Activated CD8-positive, alpha-beta T cell treated with anti-CD3 and anti-CD28 coated beads for 36 hours (primary cell): ENCODE results near the gene WNK3. TPM values are rescaled to one million over a fixed set of nuclear protein-coding genes. Genes with fewer than 3 reads are reported as not detected.
"Not testable (repeated sequence)": the region's sequence is repeated elsewhere in the genome, so short reads cannot be mapped to it uniquely, and the experiment has no call there.

Experiments
- ATAC-seq: fragments of 200-7000 bp; cut with Tn5 transposase; one replicate; pipeline ENCODE4 v1.10.0; 2021; ENCODE audit warnings: mild to moderate bottlenecking, moderate library complexity
- CTCF ChIA-PET: fragments of 350-600 bp; sonication (Branson Sonifier 250); formaldehyde crosslinking; loops from one replicate; lab custom pipeline; 2021; ENCODE audit warnings: antibody characterized with exemption; lab: Charles Lee
- POLR2A ChIA-PET: fragments of 350-600 bp; sonication (Branson Sonifier 250); formaldehyde crosslinking; loops from one replicate; lab custom pipeline; 2021; ENCODE audit warnings: antibody characterized with exemption; lab: Charles Lee
- DNase-seq: peaks from one replicate; pipeline ENCODE4 v3.0.0-alpha.2; 2020
- H3K27ac Mint-ChIP-seq: one replicate; pipeline ENCODE4 v1.8.0; 2021; ENCODE audit warnings: mild to moderate bottlenecking, mixed read lengths
- H3K27me3 Mint-ChIP-seq: one replicate; pipeline ENCODE4 v1.8.0; 2021; ENCODE audit warnings: mixed read lengths
- H3K36me3 Mint-ChIP-seq: one replicate; pipeline ENCODE4 v1.8.0; 2021; ENCODE audit warnings: low read depth, mixed read lengths
- H3K4me1 Mint-ChIP-seq: one replicate; pipeline ENCODE4 v1.8.0; 2021; ENCODE audit warnings: low read depth, mixed read lengths
- H3K4me3 Mint-ChIP-seq: one replicate; pipeline ENCODE4 v1.8.0; 2021; ENCODE audit warnings: mild to moderate bottlenecking, moderate library complexity, mixed read lengths
- H3K9me3 Mint-ChIP-seq: one replicate; pipeline ENCODE4 v1.8.0; 2021; ENCODE audit warnings: mixed read lengths
- CTCF ChIP-seq: fragments of 200-600 bp; IDR thresholded peaks from one replicate; pipeline ENCODE4 v1.8.0; 2022; ENCODE audit warnings: antibody characterized with exemption, mild to moderate bottlenecking
- intact Hi-C: fragments of 100-400 bp; cut with micrococcal nuclease; formaldehyde crosslinking; loops from one replicate; pipeline ENCODE4 v1.10.0; 2022
- total RNA-seq, 2 experiments: library from RNA; stranded (reverse); gene quantifications; one replicate each; pipeline ENCODE4 v1.2.3, GENCODE V29; 2021

WNK3 gene
- total RNA-seq: under 1 TPM; 0.45 to 0.47 TPM

DNA sequence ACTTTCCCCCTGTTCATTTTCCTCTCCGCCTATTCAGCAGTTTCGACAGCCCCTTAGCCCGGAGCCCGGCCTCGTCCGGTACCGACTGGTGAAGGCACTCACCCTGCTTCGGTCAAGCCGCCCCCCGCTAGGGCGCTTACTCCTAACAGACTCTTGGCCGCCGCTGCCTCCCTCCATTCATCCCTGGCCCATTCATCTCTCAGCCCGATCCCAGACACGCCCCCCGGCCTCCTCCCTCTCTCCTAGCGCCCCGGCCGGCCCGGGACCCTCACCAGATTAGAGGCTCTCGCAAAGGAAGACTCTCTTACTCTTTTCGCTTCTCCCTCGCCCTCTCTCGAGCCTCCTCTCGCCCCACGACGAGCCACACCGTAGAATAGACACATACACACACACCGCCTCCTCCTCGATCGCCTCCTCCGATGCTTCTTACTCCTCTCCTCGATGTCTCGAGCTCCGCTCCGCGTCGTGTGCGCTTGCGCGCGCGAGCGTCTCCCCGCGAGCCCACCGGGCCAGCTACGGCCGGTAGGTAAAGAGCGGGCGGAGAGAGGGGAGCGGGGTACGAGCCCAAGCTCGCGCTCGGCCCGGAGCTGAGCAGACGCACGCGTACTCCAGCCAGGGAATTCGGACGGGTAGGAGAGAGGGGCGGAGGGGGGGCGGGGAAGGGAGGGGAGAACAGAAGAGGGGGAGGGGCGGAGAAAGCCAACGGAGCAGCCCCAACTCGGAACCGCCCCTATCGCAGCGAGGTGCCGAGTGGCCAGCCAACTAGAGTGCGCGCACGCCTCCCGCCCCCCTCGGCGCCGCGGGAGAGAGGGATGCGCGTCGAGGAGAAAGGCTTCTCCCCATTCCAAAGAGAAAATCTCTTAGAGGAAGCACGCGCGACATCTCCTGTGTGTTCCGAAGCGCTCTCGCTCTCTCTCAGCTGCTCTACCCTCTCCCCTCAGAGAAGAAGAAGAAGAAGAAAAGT lies at the start of gene WNK3:
Gene WNK3, minus strand, starts transcription at position 633 of the 964 bp plus-strand sequence.
- H3K27ac Mint-ChIP-seq: no peak within 1 kb of the TSS
- DNase-seq (peak; percentile 46), ATAC-seq (peak; percentile 83)
- no peak for TF ChIP-seq CTCF
- no peaks in the 10 kb centered on the region for H3K36me3 Mint-ChIP-seq
- H3K9me3 Mint-ChIP-seq: no peaks in the 10 kb centered on the region
- intact Hi-C loops: no loop called here
- POLR2A ChIA-PET: no interaction called here
- peaks cover 9% of the 10 kb centered on the region for H3K4me1 Mint-ChIP-seq
- peaks cover 29% of the 10 kb centered on the region for H3K27me3 Mint-ChIP-seq
- H3K4me3 Mint-ChIP-seq: peak within 1 kb of the TSS; percentile 76
- CTCF ChIA-PET: no interaction called here

- H3K4me1 Mint-ChIP-seq: peaks cover 7% of the 10 kb centered on the region
- POLR2A ChIA-PET: no interaction called here
- ATAC-seq: no peak
Measured at GRCh38 chrX:54407266-54407665, 49.4 kb upstream of the WNK3 start.

DNA sequence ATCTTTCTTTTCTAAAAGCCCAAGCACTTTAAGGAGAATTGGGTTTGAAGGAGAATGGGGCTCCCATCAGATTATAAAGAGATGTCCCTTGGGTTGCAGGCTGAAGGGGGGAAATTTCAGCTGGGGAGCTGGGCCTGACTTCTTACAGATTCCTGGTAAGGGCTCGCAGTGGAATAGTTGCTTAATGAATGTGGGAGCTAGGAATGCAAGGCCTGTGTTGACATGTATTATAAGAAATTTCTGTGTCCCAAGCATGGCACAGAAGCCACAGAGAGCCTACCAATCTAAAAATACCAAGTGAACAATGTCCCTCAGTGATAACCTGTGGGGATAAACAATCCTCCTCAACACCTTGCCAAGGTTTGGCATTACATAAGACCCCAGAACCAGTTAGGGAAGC lies 39.3 kb upstream of the WNK3 start:
- Mint-ChIP-seq H3K4me1 (no peaks in the 10 kb centered on the region), H3K36me3 (no peaks in the 10 kb centered on the region), H3K27me3 (no peaks in the 10 kb centered on the region), H3K27ac (no peak overlapping the region), H3K4me3 (no peak overlapping the region), H3K9me3 (no peaks in the 10 kb centered on the region)
- ATAC-seq: no peak
- ChIA-PET CTCF (no interaction called here), POLR2A (no interaction called here)
- no peak for DNase-seq
- intact Hi-C loops: no loop called here
- no peak for TF ChIP-seq CTCF

More at GRCh38 chrX:54407266-54407665, 49.4 kb upstream of the WNK3 start:
- Mint-ChIP-seq H3K4me3 (no peak overlapping the region), H3K27ac (no peak overlapping the region), H3K36me3 (no peaks in the 10 kb centered on the region), H3K9me3 (no peaks in the 10 kb centered on the region), H3K27me3 (peaks cover 7% of the 10 kb centered on the region)
- no peak for TF ChIP-seq CTCF
- CTCF ChIA-PET: no interaction called here
- DNase-seq: no peak
- intact Hi-C loops: no loop called here

DNA sequence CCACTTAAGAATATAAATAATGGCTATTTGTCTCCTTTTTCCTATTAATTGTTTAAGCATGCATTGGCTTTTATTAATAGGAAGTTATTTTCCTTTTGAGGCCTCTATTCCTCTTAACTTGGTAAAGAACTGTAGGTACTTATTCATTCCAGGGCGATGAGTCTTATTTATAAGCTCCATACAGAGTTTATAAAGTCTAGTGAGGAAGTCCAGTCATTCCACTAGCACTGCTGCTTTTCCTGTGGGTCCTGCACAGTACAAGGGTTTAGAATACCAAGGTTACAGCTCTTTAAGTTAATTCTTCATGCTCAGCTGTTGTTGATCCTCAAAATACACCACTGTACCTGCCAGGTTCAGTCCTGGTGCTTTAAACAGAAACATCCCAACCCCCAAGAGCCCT lies 28.5 kb upstream of the WNK3 start:
- H3K4me1 Mint-ChIP-seq: no peaks in the 10 kb centered on the region
- no peaks in the 10 kb centered on the region for H3K27me3 Mint-ChIP-seq
- H3K27ac Mint-ChIP-seq: no peak overlapping the region
- ChIA-PET CTCF (no interaction called here), POLR2A (no interaction called here)
- no peak overlapping the region for H3K4me3 Mint-ChIP-seq
- TF ChIP-seq CTCF: no peak
- intact Hi-C loops: no loop called here
- ATAC-seq (no peak), DNase-seq (no peak)
- no peaks in the 10 kb centered on the region for H3K9me3 Mint-ChIP-seq
- no peaks in the 10 kb centered on the region for H3K36me3 Mint-ChIP-seq

DNA sequence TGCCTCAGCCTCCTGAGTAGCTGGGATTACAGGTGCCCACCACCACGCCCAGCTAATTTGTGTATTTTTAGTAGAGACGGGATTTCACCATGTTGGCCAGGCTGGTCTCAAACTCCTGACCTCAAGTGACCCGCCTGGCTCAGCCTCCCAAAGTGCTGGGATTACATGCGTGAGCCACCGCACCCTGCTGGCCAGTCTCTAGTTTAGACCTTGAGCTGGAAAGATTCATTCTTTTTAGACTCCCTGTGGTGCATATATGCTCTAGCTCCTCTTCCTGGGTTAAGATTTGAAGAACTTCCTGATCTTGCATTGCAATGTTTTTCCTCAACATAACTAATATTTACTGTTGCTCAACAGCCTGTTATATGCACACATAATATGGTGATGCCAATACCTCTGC lies 26.8 kb upstream of the WNK3 start:
- H3K4me3 Mint-ChIP-seq, ATAC-seq, H3K4me1 Mint-ChIP-seq, H3K36me3 Mint-ChIP-seq, intact Hi-C loops, H3K27ac Mint-ChIP-seq, DNase-seq, POLR2A ChIA-PET, CTCF ChIA-PET, H3K27me3 Mint-ChIP-seq, H3K9me3 Mint-ChIP-seq: not testable (repeated sequence)
